ENCODE data around the gene HOXC13. TPM values are rescaled to one million over a fixed set of nuclear protein-coding genes. Genes with fewer than 3 reads are reported as not detected.

HOXC13 gene
- total and polyA plus RNA-seq, 8 donors = not detected

- no peaks in the 10 kb centered on the region for H3K9me3 ChIP-seq
- intact Hi-C loops (cut with DNase I) = no loop called here
- H3K27me3 ChIP-seq = peaks cover 93 to 100% of the 10 kb centered on the region in 2 donors
Measured at GRCh38 chr12:53980104-53980801, 41.6 kb downstream of the HOXC13 start.

GRCh38 chr12:53980802-53981496 lies 42.3 kb downstream of the HOXC13 start:
- Histone ChIP-seq H3K27ac (no peak overlapping the region), H3K27me3 (peaks cover 93 to 100% of the 10 kb centered on the region in 2 donors), H3K4me3 (no peak overlapping the region), H3K4me1 (peaks cover 0 to 9% of the 10 kb centered on the region in 2 donors), H3K9me3 (no peaks in the 10 kb centered on the region), H3K36me3 (no peaks in the 10 kb centered on the region)
- intact Hi-C loops (cut with DNase I) = no loop called here
- TF ChIP-seq CTCF (IDR thresholded peaks at IDR 0.05) = no peak
- DNase-seq (no peak), ATAC-seq (no peak)

More at GRCh38 chr12:53980104-53980801, 41.6 kb downstream of the HOXC13 start:
- peaks cover 0 to 8% of the 10 kb centered on the region in 2 donors for H3K4me1 ChIP-seq
- no peaks in the 10 kb centered on the region for H3K36me3 ChIP-seq
- no peak overlapping the region for H3K4me3 ChIP-seq
- no peak overlapping the region for H3K27ac ChIP-seq
- no peak for DNase-seq
- TF ChIP-seq CTCF (IDR thresholded peaks at IDR 0.05) = no peak
- ATAC-seq = no peak

GRCh38 chr12:53981634-53982565 lies 43.3 kb downstream of the HOXC13 start:
- intact Hi-C loops (cut with DNase I) = no loop called here

GRCh38 chr12:53982648-53983567 lies 44.3 kb downstream of the HOXC13 start:
- no peak for TF ChIP-seq CTCF (IDR thresholded peaks at IDR 0.05)
- H3K27me3 ChIP-seq = peaks cover 93 to 100% of the 10 kb centered on the region in 2 donors
- H3K9me3 ChIP-seq = no peaks in the 10 kb centered on the region
- H3K36me3 ChIP-seq = no peaks in the 10 kb centered on the region
- H3K4me1 ChIP-seq = peaks cover 3 to 14% of the 10 kb centered on the region in 2 donors
- no peak for ATAC-seq
- no peak for DNase-seq
- H3K4me3 ChIP-seq = no peak overlapping the region
- no peak overlapping the region for H3K27ac ChIP-seq
- intact Hi-C loops (cut with DNase I) = no loop called here

More at GRCh38 chr12:53981634-53982565, 43.3 kb downstream of the HOXC13 start:
- Histone ChIP-seq H3K4me1 (peaks cover 3 to 14% of the 10 kb centered on the region in 2 donors), H3K4me3 (no peak overlapping the region), H3K9me3 (no peaks in the 10 kb centered on the region), H3K27me3 (peaks cover 93 to 100% of the 10 kb centered on the region in 2 donors), H3K36me3 (no peaks in the 10 kb centered on the region), H3K27ac (no peak overlapping the region)
- TF ChIP-seq CTCF (IDR thresholded peaks at IDR 0.05) = no peak
- ATAC-seq (no peak), DNase-seq (no peak)

Measured in left lung (tissue), 10 donors.